Smooth muscle cell of the coronary artery (primary cell): ENCODE results near the gene GUCY1A2. TPM values are rescaled to one million over a fixed set of nuclear protein-coding genes. Genes with fewer than 3 reads are reported as not detected.

Experiments used
- total RNA-seq: library from RNA; depleted of rRNA; stranded (reverse); fragments of >200 nt; gene quantifications from 2 replicates; pipeline ENCODE4 v1.2.3, GENCODE V29; 2014; ENCODE audit warnings: low replicate concordance

Gene GUCY1A2
- 0.59 and 0.75 TPM in 2 replicates for total RNA-seq

GRCh38 chr11:107018219-107018901 lies at the start of gene GUCY1A2:
GUCY1A2 (minus strand) TSS chr11:107018476; CDS start chr11:107018055, 421 bp downstream.

